Astrocyte of the spinal cord (primary cell): ENCODE measurements around the gene PDE9A.

Source experiments
- DNase-seq: peaks from one replicate; pipeline ENCODE4 v3.0.0; 2011; ENCODE audit warnings: low read depth, low spot score
- H3K4me3 ChIP-seq: 2 replicates; pipeline ENCODE4 v1.5.1; 2011; ENCODE audit warnings: low read depth, mild to moderate bottlenecking, low read length, moderate library complexity
- CTCF ChIP-seq: IDR thresholded peaks from 2 replicates; pipeline ENCODE4 v1.5.1; 2012; ENCODE audit warnings: low read depth, mild to moderate bottlenecking, low read length, inconsistent platforms
- in situ Hi-C: cut with HindIII; loops from 2 replicates; pipeline ENCODE4 v1.10.0; 2017; ENCODE audit warnings: low sequenced_read_pairs

The PDE9A gene

GRCh38 chr21:42744520-42745445, 91.4 kb downstream of the PDE9A start:
- no peak for TF ChIP-seq CTCF
- H3K4me3 ChIP-seq = no peak overlapping the region
- DNase-seq = no peak
- in situ Hi-C loops = no loop called here

GRCh38 chr21:42745511-42746239, 92.3 kb downstream of the PDE9A start:
- no peak overlapping the region for H3K4me3 ChIP-seq
- no peak for TF ChIP-seq CTCF
- in situ Hi-C loops = no loop called here
- no peak for DNase-seq

GRCh38 chr21:42746240-42746592, 92.8 kb downstream of the PDE9A start:
- no peak for TF ChIP-seq CTCF
- H3K4me3 ChIP-seq = no peak overlapping the region
- in situ Hi-C loops = no loop called here
- DNase-seq = no peak

- no peak overlapping the region for H3K4me3 ChIP-seq
- no peak for DNase-seq
- in situ Hi-C loops = no loop called here
- no peak for TF ChIP-seq CTCF
Measured at GRCh38 chr21:42746593-42747275, 93.3 kb downstream of the PDE9A start.

GRCh38 chr21:42747276-42747701, 93.9 kb downstream of the PDE9A start:
- DNase-seq = no peak
- TF ChIP-seq CTCF = no peak
- in situ Hi-C loops = no loop called here
- H3K4me3 ChIP-seq = no peak overlapping the region

GRCh38 chr21:42747746-42748351, 94.4 kb downstream of the PDE9A start:
- in situ Hi-C loops = no loop called here
- TF ChIP-seq CTCF = no peak
- H3K4me3 ChIP-seq = no peak overlapping the region
- no peak for DNase-seq
